GOT3 (cell line): ENCODE results near the gene DUOXA1.

Source experiments
- DNase-seq: peaks from one replicate; lab custom pipeline; 2025; ENCODE audit warnings: mixed read lengths; lab: John Stamatoyannopoulos, UW

The DUOXA1 gene

GRCh38 chr15:45131510-45131909 is 1.8 kb upstream of the DUOXA1 start:
- DNase-seq, result no peak

GRCh38 chr15:45130291-45131000 is 767 bp upstream of the DUOXA1 start:
- no peak for DNase-seq

- DNase-seq, result no peak
Observed at GRCh38 chr15:45128971-45129639, 574 bp downstream of the DUOXA1 start.

- no peak for DNase-seq
Observed at GRCh38 chr15:45126535-45127158, 3.0 kb downstream of the DUOXA1 start.

- no peak for DNase-seq
Observed at GRCh38 chr15:45123397-45123796, 6.3 kb downstream of the DUOXA1 start.

DNA sequence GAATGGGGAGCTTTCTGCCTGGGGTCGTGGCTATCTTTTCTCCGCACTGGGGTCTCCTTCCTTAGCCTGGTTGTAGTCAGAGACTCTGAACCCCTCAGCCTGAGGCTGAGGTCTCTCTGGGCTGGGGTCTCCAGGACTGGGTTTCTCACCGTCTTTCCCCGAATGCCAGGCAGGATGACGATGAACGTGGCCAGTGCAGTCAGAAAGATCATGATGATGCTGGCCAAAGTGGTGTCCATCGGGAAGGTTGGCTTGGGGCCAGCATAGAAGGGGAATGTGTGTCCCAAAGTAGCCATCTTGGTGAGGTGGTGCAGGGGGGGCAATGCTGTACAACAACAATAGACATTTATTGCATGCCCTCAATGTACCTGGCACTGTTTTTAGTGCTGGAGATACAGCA is 7.0 kb downstream of the DUOXA1 start:
- no peak for DNase-seq

DNA sequence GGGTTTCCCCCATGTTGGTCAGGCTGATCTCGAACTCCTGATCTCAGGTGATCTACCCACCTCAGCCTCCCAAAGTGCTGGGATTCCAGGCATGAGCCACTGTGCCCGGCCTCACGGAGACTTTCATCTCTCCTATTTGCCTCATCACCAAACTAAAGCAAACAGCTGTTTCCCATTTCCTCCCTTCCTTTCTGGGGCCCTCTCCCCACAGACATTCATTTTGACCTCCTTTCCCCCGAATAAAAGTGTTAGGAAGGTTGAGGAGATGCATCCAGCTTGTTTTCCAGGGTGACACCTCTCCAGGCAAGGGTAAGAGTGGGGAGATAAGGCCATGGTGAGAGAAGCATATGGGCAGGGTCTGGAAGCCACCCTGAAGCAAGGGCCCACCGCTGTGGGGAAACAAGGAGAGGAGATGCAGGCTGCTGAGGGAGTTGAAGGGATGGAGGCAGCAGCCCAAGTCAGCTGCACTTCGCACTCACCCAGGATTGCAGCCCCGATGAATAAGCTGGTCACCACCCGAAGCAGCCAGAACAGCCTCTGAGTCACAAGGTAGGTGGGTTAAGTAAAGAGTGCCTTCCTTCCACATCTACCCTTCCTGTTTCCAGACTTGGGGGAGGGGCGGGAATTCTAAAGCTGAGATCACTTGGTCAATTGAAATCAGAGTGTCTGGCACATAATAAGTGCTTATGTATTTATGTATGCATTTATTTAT is 7.8 kb downstream of the DUOXA1 start:
- no peak for DNase-seq

GRCh38 chr15:45121020-45121419 is 8.7 kb downstream of the DUOXA1 start:
- no peak for DNase-seq

DNA sequence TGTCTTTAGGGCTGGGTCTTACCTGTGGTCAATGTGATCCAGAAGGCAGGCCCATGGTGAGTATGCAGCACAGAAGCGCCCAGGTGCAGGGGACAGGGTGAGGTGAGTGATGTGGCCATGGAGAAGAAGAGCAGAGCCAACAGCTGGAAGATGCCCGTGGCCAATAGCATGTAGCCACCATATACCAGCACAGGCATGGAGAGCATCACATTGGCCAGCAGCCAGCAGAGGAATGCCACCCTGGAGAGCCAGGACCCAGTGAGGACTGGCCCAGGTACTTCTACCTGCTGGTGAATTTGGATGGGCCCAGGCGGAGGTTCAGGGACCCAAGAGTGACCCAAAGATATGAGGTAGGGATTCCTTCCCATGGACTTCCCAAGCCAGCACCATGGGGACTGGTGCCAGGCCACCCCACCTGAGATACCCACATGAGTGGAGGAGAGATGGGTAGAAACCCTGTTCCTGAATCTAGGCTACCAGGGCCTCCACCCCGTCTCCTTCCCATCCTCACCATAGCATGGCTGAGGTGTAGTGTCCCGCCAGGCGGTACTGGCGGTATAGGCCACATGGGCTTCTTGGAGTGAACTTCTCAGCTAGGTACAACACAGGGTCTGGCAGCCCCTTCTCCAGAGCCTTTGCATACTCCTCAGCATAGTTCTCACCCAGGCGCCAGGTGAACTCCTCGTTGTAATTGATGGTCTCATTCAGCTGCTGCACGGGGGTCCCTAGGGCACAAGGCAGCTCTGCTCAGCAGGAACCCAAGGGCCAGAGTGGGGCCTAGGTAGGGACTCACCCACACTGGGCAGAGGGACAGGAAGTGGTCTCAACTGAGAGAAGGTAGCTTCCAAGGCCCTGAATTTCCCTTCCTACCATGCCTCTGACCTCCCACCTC is 9.4 kb downstream of the DUOXA1 start:
- DNase-seq, result no peak

- DNase-seq, result no peak
Observed at GRCh38 chr15:45118996-45119395, 10.7 kb downstream of the DUOXA1 start.

DNA sequence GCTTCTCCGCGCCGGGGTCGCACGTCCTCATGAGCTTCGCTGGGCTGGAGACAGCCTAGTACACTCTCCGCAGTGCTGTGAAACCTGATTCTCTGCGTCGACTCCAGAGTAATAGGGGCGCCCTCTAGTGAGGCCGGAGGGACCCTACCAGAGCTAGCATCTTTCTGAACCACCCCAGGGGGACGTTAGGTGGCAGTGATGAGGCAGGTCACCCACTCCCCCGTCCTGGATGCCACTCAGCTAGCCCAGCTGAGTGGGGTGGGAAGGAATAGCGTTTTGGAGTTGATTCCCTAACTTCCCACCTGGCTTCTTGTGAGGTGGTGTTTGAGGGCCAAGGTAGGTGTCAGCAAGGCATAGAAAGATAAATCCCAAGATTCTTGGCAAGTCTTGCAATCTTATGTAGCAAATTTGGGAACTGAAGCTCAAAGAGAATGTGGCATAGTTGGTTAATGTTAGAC is 11.5 kb downstream of the DUOXA1 start:
- DNase-seq, result no peak

- DNase-seq, result no peak
Observed at GRCh38 chr15:45117308-45118130, 12.2 kb downstream of the DUOXA1 start.

- DNase-seq, result no peak
Observed at GRCh38 chr15:45116482-45117307, 13.0 kb downstream of the DUOXA1 start.

GRCh38 chr15:45116006-45116481 is 13.6 kb downstream of the DUOXA1 start:
- DNase-seq, result no peak

DNA sequence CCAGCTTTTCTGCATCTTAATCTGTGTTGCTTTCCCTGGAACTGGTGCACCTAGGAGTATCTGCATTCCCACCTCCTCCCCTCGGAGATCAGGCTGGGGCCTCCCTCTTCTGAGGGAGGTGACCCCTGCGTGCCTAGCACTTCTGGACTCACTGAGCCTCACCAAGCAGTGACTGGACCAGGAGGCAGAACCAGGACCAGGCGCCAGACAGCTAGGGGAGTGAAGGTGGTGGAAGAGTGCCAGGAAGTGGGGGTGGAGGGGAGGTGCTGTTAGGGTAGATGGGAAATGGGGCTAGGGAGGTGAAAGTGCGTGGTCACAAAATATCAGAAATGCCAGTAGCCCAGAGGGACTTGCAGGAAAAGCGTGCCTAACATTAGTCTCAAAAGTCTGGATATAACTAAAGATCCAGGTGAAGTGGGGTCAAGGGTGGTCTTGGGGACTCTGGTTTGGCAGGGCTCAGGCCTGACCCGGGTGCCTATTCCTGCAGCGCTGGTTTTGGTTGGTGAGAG is 14.3 kb downstream of the DUOXA1 start:
- no peak for DNase-seq

- DNase-seq, result no peak
Observed at GRCh38 chr15:45114751-45115085, 15.0 kb downstream of the DUOXA1 start.

- no peak for DNase-seq
Observed at GRCh38 chr15:45114076-45114750, 15.5 kb downstream of the DUOXA1 start, which contains the start of the genes DUOX2 and DUOXA2. Gene DUOX2, minus strand, starts transcription at chr15:45114172. Its CDS starts 761 bp downstream, at chr15:45113411. Gene DUOXA2, plus strand, starts transcription at chr15:45114326. Its CDS starts 280 bp downstream, at chr15:45114606.

DNA sequence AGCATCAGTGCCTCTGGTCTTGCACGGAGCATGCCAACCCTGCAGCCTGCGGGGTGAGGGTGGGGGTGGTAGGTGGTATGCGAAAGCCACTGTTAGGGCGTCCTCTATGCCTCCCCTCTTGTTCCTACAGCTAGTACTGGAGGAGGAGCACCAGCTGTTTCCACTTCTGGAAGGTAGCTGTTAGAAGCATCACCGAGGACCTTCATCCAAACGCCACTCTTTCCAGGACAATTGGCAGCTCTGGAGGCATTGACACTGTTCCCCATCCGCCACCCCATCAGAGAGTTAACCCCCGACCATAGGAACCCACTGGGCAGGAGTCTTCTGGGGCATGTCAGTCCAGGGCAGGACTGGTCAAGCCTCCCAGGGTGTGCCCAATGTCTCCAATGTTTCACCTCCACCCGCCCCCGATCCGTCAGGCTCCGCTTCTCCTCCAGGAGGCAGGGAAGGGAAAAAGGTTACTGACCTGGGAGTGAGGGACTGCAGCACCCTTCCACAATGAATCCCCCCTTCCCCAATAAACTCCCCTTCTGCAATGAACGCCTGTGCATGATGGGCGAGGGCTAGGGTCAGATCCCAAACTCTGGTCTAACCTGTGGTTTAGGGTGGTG is 16.2 kb downstream of the DUOXA1 start:
- DNase-seq, result no peak
